Activated CD8-positive, alpha-beta T cell treated with anti-CD3 and anti-CD28 coated beads, Interleukin-2, amount 10 ng/mL, durations not matched to agents 7 days and 5 days (primary cell): Measurements from ENCODE around the gene OR9A2. TPM values are rescaled to one million over a fixed set of nuclear protein-coding genes. Genes with fewer than 3 reads are reported as not detected.

Experiments used
- ATAC-seq: fragments of 150-1000 bp; cut with Tn5 transposase; one replicate; pipeline ENCODE4 v1.10.0; 2021; ENCODE audit warnings: moderate library complexity
- CTCF ChIA-PET: fragments of 350-600 bp; sonication (Branson Sonifier 250); formaldehyde crosslinking; loops from one replicate; lab custom pipeline; 2021; ENCODE audit warnings: antibody characterized with exemption; lab: Charles Lee
- POLR2A ChIA-PET: fragments of 350-600 bp; sonication (Branson Sonifier 250); formaldehyde crosslinking; loops from one replicate; lab custom pipeline; 2021; ENCODE audit warnings: antibody characterized with exemption; lab: Charles Lee
- DNase-seq: peaks from one replicate; pipeline ENCODE4 v3.0.0-alpha.2; 2020
- H3K27ac Mint-ChIP-seq: one replicate; pipeline ENCODE4 v1.8.0; 2021; ENCODE audit warnings: mild to moderate bottlenecking, mixed read lengths
- H3K27me3 Mint-ChIP-seq: one replicate; pipeline ENCODE4 v1.8.0; 2021; ENCODE audit warnings: low read depth, mixed read lengths
- H3K36me3 Mint-ChIP-seq: one replicate; pipeline ENCODE4 v1.8.0; 2021; ENCODE audit warnings: low read depth, mixed read lengths
- H3K4me1 Mint-ChIP-seq: one replicate; pipeline ENCODE4 v1.8.0; 2021; ENCODE audit warnings: low read depth, mixed read lengths
- H3K4me3 Mint-ChIP-seq: one replicate; pipeline ENCODE4 v1.8.0; 2021; ENCODE audit warnings: mild to moderate bottlenecking, mixed read lengths
- H3K9me3 Mint-ChIP-seq: one replicate; pipeline ENCODE4 v1.8.0; 2022; ENCODE audit warnings: mixed read lengths; ENCODE audit not compliant: insufficient read depth
- total RNA-seq, 2 experiments: library from RNA; stranded (reverse); gene quantifications; one replicate each; pipeline ENCODE4 v1.2.3, GENCODE V29; 2021

Gene OR9A2
- total RNA-seq, 2 experiments from 2014 or later: not detected

DNA sequence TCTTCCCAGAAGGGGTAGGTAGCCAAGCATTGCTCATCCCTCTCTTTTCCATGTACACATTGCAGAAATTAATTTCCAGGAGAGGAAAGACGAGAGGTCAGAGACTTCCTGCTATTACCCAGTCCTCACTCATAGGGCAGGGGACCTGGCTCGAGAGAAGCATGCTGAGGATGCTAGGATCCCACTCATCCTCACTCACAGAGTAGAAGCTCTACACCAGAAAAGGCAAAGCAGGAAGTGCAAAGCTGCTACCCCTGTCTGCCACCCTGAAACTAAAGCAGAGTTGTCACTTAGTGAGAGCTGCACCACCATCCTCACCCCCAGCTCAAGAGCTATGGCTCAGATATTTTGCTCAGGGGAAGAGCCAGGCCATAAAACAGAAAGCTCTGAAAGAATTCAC is 9.9 kb downstream of the OR9A2 start:
- Mint-ChIP-seq H3K27me3 (peaks cover 20% of the 10 kb centered on the region), H3K4me3 (no peak overlapping the region), H3K27ac (no peak overlapping the region), H3K4me1 (no peaks in the 10 kb centered on the region), H3K9me3 (no peaks in the 10 kb centered on the region), H3K36me3 (no peaks in the 10 kb centered on the region)
- POLR2A ChIA-PET: no interaction called here
- no peak for DNase-seq
- ATAC-seq: no peak
- CTCF ChIA-PET: interaction anchor here (0.6 to 8.8 kb wide), 3 partner anchors 13 to 417 kb away, joined by 3 to 73 read pairs (median 67); no protein-coding TSS in a partner anchor

- Mint-ChIP-seq H3K36me3 (no peaks in the 10 kb centered on the region), H3K4me1 (no peaks in the 10 kb centered on the region), H3K9me3 (no peaks in the 10 kb centered on the region), H3K27ac (no peak overlapping the region), H3K4me3 (no peak overlapping the region), H3K27me3 (peaks cover 20% of the 10 kb centered on the region)
- ATAC-seq: no peak
- no peak for DNase-seq
- ChIA-PET POLR2A (no interaction called here), CTCF (interaction anchor here (0.6 to 8.8 kb wide), 4 partner anchors 12 to 418 kb away, joined by 3 to 73 read pairs (median 35); no protein-coding TSS in a partner anchor)
Measured at GRCh38 chr7:143015926-143016490, 10.9 kb downstream of the OR9A2 start.

DNA sequence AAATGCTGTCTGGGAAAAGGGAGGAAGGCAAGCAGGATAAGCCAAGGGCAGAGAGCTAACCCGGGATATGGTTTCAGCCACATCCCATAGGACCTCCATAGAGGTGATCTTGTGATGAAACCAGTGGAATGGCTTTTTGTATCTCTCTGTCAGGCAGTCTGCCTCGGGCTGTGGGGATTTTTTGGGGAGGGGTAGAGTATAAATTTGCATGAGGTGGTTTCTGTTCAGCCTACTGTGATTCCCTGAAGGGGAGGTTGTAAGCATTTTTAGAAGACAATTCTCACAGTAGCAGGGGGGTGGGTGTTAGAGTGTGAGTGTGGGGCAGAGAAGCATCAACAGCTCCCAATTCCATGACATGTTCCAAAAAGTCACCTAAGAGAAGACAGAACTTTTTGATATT is 11.8 kb downstream of the OR9A2 start:
- H3K27ac Mint-ChIP-seq: no peak overlapping the region
- no peak overlapping the region for H3K4me3 Mint-ChIP-seq
- POLR2A ChIA-PET: no interaction called here
- H3K36me3 Mint-ChIP-seq: no peaks in the 10 kb centered on the region
- DNase-seq (no peak), ATAC-seq (no peak)
- H3K27me3 Mint-ChIP-seq: peaks cover 20% of the 10 kb centered on the region
- H3K9me3 Mint-ChIP-seq: no peaks in the 10 kb centered on the region
- CTCF ChIA-PET: interaction anchor here (7.8 to 8.8 kb wide), 2 partner anchors 11 to 200 kb away, joined by 67 to 73 read pairs; no protein-coding TSS in a partner anchor
- no peaks in the 10 kb centered on the region for H3K4me1 Mint-ChIP-seq

DNA sequence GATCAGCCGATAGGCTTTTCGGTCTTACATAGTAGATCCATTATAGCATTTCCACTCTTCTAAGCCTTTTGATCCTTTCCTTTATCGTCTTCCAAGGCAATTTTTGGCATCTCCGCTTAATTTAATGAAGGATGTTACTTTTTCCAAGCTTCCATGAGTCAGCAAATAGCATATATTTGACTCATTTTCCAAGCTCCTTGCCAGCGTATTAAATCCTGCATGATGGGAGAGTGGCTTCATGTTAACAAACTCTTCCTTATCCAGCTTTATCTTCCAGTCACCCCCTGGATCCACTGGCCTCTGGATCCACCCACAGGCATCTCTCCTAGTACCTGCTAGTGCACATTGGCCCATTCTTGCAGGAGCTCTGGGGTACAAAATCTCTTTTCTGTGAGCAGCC is 13.0 kb downstream of the OR9A2 start:
- DNase-seq (no peak), ATAC-seq (no peak)
- Mint-ChIP-seq H3K4me3 (no peak overlapping the region), H3K4me1 (no peaks in the 10 kb centered on the region), H3K27ac (no peak overlapping the region), H3K27me3 (peaks cover 21% of the 10 kb centered on the region), H3K36me3 (no peaks in the 10 kb centered on the region), H3K9me3 (no peaks in the 10 kb centered on the region)
- CTCF ChIA-PET: interaction anchor here (1.1 to 8.8 kb wide), 3 partner anchors 9 to 202 kb away, joined by 3 to 73 read pairs (median 67); no protein-coding TSS in a partner anchor
- POLR2A ChIA-PET: no interaction called here

DNA sequence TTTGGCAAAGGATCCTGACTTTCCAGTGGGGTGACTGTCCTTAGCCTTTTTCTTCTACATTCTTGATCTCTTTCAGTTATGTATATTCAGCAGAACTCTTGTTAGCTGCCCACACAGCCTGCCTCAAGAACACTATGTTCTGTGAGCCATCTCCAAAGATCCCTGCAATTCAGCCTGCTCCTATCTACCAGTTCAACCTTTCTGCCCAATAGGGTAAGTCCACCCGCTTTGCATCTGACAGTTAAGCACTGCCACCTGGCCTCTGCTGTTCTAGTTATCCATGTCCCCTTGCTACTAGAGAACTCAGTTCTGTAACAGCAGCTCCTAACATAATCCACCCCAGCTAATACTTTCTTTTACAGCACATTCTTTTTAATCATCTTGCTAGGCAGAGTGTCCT is 13.5 kb downstream of the OR9A2 start:
- no peak overlapping the region for H3K4me3 Mint-ChIP-seq
- DNase-seq (no peak), ATAC-seq (no peak)
- H3K27me3 Mint-ChIP-seq: peaks cover 23% of the 10 kb centered on the region
- no peaks in the 10 kb centered on the region for H3K36me3 Mint-ChIP-seq
- no peaks in the 10 kb centered on the region for H3K9me3 Mint-ChIP-seq
- H3K27ac Mint-ChIP-seq: no peak overlapping the region
- POLR2A ChIA-PET: no interaction called here
- CTCF ChIA-PET: interaction anchor here (1.1 to 8.8 kb wide), 3 partner anchors 9 to 202 kb away, joined by 3 to 73 read pairs (median 67); no protein-coding TSS in a partner anchor
- H3K4me1 Mint-ChIP-seq: no peaks in the 10 kb centered on the region

GRCh38 chr7:143012409-143012808 is 14.5 kb downstream of the OR9A2 start:
- no peak overlapping the region for H3K27ac Mint-ChIP-seq
- no peaks in the 10 kb centered on the region for H3K4me1 Mint-ChIP-seq
- CTCF ChIA-PET: interaction anchor here (1.0 to 8.8 kb wide), 3 partner anchors 8 to 203 kb away, joined by 3 to 73 read pairs (median 67); no protein-coding TSS in a partner anchor

GRCh38 chr7:143012001-143012400 is 14.9 kb downstream of the OR9A2 start:
- no peaks in the 10 kb centered on the region for H3K36me3 Mint-ChIP-seq
- H3K27ac Mint-ChIP-seq: no peak overlapping the region
- no peaks in the 10 kb centered on the region for H3K4me1 Mint-ChIP-seq
- CTCF ChIA-PET: interaction anchor here (1.0 to 8.8 kb wide), 3 partner anchors 8 to 203 kb away, joined by 3 to 73 read pairs (median 67); no protein-coding TSS in a partner anchor
- no peaks in the 10 kb centered on the region for H3K9me3 Mint-ChIP-seq
- ATAC-seq: no peak
- no peak overlapping the region for H3K4me3 Mint-ChIP-seq
- peaks cover 25% of the 10 kb centered on the region for H3K27me3 Mint-ChIP-seq
- DNase-seq: no peak
- POLR2A ChIA-PET: no interaction called here

More at GRCh38 chr7:143012409-143012808, 14.5 kb downstream of the OR9A2 start:
- Mint-ChIP-seq H3K9me3 (no peaks in the 10 kb centered on the region), H3K36me3 (no peaks in the 10 kb centered on the region), H3K4me3 (no peak overlapping the region), H3K27me3 (peaks cover 25% of the 10 kb centered on the region)
- DNase-seq: no peak
- POLR2A ChIA-PET: no interaction called here
- no peak for ATAC-seq

DNA sequence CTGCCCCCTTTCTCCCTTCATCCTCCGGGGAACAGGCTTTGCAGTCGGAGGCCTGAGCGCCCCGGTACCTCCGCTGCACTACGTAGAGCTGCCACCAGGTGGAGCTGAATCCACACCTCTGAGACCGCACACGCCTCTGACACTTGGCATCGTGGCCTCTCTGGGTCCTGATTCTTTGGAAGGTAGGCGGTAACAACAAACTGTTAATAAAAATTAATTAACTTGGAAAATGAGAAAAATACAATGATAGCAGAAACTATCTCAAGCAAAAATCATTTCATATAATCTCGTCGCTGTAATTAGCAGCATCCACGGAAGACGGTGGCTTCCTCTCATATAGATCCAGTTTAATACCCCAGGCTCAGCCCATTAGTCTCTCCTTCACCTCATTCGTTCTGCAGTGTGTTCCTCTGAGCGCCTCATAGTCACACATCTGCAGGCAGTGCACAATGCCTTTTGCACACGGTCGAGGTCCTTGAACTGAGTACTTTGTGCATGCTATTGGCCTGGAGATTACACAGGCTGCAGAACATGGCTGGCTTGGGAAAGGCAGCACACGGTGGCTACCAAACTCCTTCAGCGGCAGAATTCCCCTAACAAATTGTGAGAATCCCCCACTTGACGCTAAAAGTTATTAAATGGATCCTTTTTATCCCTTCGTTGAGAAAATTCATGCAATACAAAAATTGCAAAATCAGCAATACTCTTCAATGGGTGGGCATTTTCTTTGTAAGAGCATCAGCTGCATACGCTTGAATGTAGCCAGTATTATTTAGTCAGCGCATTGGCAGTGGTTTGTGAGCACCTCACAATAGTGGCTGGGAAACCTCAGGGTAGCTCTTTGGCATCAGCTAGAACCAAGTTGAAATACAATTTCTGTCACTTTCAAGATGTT is 18.7 kb downstream of the OR9A2 start:
- Mint-ChIP-seq H3K27ac (no peak overlapping the region), H3K36me3 (no peaks in the 10 kb centered on the region), H3K4me3 (no peak overlapping the region), H3K4me1 (peaks cover 2% of the 10 kb centered on the region), H3K27me3 (peaks cover 22% of the 10 kb centered on the region), H3K9me3 (no peaks in the 10 kb centered on the region)
- POLR2A ChIA-PET: no interaction called here
- DNase-seq (peak; percentile 86), ATAC-seq (peak; percentile 93)
- CTCF ChIA-PET: interaction anchor here (0.6 to 10.3 kb wide), 14 partner anchors 7 to 1613 kb away, joined by 3 to 333 read pairs (median 4); partner anchors contain the start of gene TAS2R40

- Mint-ChIP-seq H3K27me3 (peaks cover 22% of the 10 kb centered on the region), H3K4me3 (no peak overlapping the region), H3K4me1 (peaks cover 5% of the 10 kb centered on the region), H3K27ac (no peak overlapping the region), H3K36me3 (no peaks in the 10 kb centered on the region), H3K9me3 (no peaks in the 10 kb centered on the region)
- no peak for DNase-seq
- POLR2A ChIA-PET: interaction anchor here (0.7 kb wide), 1 partner anchor 181 kb away, joined by 3 read pairs; no protein-coding TSS in a partner anchor
- CTCF ChIA-PET: interaction anchor here (0.8 to 10.3 kb wide), 12 partner anchors 9 to 703 kb away, joined by 3 to 333 read pairs (median 4); partner anchors contain the start of genes EPHB6 and TAS2R40
- no peak for ATAC-seq
Measured at GRCh38 chr7:143005632-143006260, 21.2 kb downstream of the OR9A2 start.

DNA sequence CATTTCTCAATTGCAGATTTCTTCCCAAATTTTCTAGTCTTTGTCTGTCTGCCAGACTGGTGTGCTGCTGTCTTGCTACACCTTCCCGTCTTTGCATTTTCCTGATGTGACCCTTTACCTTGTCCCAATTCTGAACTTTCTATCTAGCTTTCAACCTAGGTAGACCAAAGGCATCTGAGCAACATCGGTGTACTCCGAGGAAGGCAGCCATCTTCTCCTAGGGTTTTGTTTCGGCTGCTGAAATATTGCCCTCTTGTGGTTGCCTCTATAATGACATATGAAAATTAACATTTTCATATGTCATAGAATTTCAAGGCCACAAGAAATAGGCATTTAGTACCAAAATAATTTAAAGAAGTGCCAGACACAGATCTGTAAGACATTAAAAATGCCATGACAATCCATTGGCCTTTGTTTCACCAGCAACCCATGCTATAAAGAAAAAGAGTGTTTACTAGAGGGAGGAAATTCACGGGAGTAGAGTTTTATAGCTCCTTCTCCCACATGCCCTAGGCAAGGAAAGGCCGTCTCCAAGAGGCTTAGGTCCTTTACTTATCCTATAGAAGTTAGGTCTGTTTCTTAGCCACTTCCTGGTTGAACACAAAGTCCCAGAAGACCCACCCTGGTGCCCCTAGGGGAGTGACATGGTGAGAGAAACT is 23.4 kb downstream of the OR9A2 start:
- Mint-ChIP-seq H3K9me3 (no peaks in the 10 kb centered on the region), H3K4me1 (peaks cover 5% of the 10 kb centered on the region), H3K4me3 (peak overlapping the region; percentile 73), H3K27me3 (peaks cover 16% of the 10 kb centered on the region), H3K36me3 (no peaks in the 10 kb centered on the region), H3K27ac (peak overlapping the region; percentile 66)
- CTCF ChIA-PET: interaction anchor here (0.7 to 10.3 kb wide), 41 partner anchors 8 to 1028 kb away, joined by 3 to 333 read pairs (median 5); partner anchors contain the start of genes EPHB6 and TAS2R40
- POLR2A ChIA-PET: no interaction called here
- peak; percentile 79 for ATAC-seq
- peak; percentile 62 for DNase-seq

DNA sequence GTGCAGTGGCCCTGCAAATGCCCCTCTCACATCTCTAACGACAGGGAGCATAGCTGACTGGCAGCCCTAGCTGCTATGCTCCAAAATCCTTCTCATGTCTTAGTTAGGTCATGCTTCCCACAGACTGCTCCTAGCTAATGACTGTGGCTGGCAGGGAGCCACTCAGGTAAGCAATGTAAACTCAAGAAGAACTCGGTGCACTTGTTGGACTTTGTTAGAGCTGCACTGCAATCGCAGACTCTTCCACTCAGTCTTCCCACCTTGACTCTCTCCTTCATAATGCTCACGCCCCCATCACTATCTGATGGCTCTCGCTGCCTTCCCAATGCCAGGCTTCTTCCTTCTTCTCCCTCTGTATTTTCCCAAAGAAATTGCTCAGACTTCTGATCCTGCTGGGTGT is 24.0 kb downstream of the OR9A2 start:
- peaks cover 5% of the 10 kb centered on the region for H3K4me1 Mint-ChIP-seq
- peaks cover 15% of the 10 kb centered on the region for H3K27me3 Mint-ChIP-seq
- DNase-seq: no peak
- no peaks in the 10 kb centered on the region for H3K36me3 Mint-ChIP-seq
- ChIA-PET CTCF (interaction anchor here (0.6 to 10.3 kb wide), 47 partner anchors 10 to 1028 kb away, joined by 3 to 333 read pairs (median 4); partner anchors contain the start of genes EPHB6 and TAS2R40), POLR2A (no interaction called here)
- peak overlapping the region; percentile 73 for H3K4me3 Mint-ChIP-seq
- no peak overlapping the region for H3K27ac Mint-ChIP-seq
- no peak for ATAC-seq
- no peaks in the 10 kb centered on the region for H3K9me3 Mint-ChIP-seq
